Measurements from ENCODE around the gene WFDC1. TPM values are rescaled to one million over a fixed set of nuclear protein-coding genes. Genes with fewer than 3 reads are reported as not detected.

Gene WFDC1
- total RNA-seq, 1 donor from 2014 or later: 1.6 TPM

DNA sequence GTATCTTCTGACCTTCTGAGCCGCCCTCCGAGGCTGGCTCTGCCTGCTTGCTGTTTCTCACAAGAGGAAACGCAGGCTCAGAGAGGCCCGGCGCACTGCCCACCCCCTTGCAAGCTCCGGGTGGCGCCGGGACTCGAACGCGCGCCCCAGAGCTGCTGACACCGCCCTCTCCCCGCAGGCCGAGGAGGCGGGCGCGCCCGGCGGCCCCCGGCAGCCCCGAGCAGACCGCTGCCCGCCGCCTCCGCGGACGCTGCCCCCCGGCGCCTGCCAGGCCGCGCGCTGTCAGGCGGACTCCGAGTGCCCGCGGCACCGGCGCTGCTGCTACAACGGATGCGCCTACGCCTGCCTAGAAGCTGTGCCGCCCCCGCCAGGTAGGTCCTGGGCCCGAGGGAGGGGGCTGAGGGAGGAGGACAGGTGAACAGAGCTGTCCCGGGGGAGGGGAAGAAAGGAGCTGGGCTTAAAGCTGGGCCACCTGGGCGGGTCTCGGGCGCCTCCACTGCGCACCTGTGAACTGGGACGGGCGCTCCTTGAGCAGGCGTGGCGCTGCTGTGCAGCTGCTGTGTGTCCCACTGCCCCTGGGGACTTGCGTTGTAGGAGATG is 18.2 kb downstream of the WFDC1 start:
- no peaks in the 10 kb centered on the region for H3K36me3 ChIP-seq (ENCODE audit: control insufficient read depth in 3 of 3, insufficient read depth in 3 of 3, low read length in 3 of 3)
- peaks cover 0 to 2% (median 0%) of the 10 kb centered on the region in 3 donors for H3K9me3 ChIP-seq (ENCODE audit: control insufficient read depth in 3 of 3, low read length in 3 of 3)
- no peaks in the 10 kb centered on the region for H3K4me1 ChIP-seq (ENCODE audit: control insufficient read depth in 3 of 3, insufficient read depth in 3 of 3, low read length in 3 of 3)
- no peak overlapping the region for H3K4me3 ChIP-seq (ENCODE audit: low read length in 3 of 3)
- no peak overlapping the region for H3K9ac ChIP-seq (ENCODE audit: low read depth in 1 of 3, low read length in 3 of 3)
- peaks cover 20 to 47% (median 31%) of the 10 kb centered on the region in 3 donors for H3K27me3 ChIP-seq (ENCODE audit: control insufficient read depth in 3 of 3, insufficient read depth in 3 of 3, low read length in 3 of 3)
- H3K27ac ChIP-seq (ENCODE audit: low read depth, low read length): no peak overlapping the region

DNA sequence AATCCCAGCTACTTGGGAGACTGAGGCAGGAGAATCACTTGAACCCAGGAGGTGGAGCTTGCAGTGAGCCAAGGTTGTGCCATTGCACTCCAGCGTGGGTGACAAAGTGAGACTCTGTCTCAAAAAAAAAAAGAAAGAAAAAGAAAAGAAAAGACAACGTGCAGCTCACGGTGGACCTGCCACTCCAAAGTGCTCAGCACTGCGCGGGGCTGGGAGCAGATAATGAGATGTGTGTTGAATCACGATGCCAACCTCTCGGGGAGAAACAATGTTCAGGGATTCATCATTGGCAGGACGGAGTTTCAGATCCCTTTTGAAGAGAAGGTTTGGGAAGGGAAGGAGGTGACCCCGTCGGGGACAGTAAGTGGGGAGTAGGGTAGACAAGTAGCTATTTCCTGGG is 19.2 kb downstream of the WFDC1 start:
- peaks cover 0 to 3% (median 2%) of the 10 kb centered on the region in 3 donors for H3K9me3 ChIP-seq (ENCODE audit: control insufficient read depth in 3 of 3, low read length in 3 of 3)
- H3K36me3 ChIP-seq (ENCODE audit: control insufficient read depth in 3 of 3, insufficient read depth in 3 of 3, low read length in 3 of 3): no peaks in the 10 kb centered on the region
- H3K4me3 ChIP-seq (ENCODE audit: low read length in 3 of 3): no peak overlapping the region
- H3K9ac ChIP-seq (ENCODE audit: low read depth in 1 of 3, low read length in 3 of 3): no peak overlapping the region
- no peak overlapping the region for H3K27ac ChIP-seq (ENCODE audit: low read depth, low read length)
- H3K27me3 ChIP-seq (ENCODE audit: control insufficient read depth in 3 of 3, insufficient read depth in 3 of 3, low read length in 3 of 3): peaks cover 14 to 38% (median 21%) of the 10 kb centered on the region in 3 donors
- H3K4me1 ChIP-seq (ENCODE audit: control insufficient read depth in 3 of 3, insufficient read depth in 3 of 3, low read length in 3 of 3): no peaks in the 10 kb centered on the region

DNA sequence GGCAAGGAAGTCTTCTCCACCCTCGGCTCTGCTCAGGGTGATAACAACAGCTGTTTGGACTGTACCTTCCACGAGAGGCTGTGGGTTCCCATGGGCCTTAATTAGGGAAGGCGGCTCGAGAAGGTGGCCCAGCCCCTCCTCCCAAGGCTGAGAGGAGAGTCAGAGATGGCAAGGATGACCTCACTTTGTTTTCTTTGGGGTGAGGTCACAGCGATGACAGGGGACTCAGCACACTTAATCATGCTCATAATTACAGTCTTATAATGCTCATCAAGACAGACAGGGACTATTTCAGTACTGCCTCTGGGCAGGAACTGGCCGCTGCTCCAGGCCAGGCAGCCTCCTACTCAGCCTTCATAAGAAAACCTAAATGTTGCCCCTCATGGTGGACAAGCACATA is 19.7 kb downstream of the WFDC1 start:
- H3K27me3 ChIP-seq (ENCODE audit: control insufficient read depth in 3 of 3, insufficient read depth in 3 of 3, low read length in 3 of 3): peaks cover 14 to 35% (median 23%) of the 10 kb centered on the region in 3 donors

DNA sequence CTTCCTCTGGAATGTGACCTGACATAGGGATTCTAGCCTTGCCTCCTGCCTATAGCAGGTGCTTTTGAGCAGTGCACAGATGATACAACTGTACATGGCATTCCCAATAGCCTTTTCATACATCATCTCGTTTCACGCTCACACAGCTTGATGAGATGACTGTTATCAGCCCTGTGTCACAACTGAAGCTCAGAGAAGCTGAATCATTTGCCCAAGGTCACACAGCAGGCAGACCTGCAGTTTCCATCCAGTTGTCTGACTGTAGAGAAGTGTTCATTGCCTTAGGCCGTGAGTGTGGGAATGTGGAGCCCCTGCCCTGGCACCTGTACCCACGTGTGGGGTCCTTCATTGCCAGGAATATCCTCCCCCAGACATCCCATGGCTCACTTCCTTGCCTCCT is 20.1 kb downstream of the WFDC1 start:
- no peaks in the 10 kb centered on the region for H3K4me1 ChIP-seq (ENCODE audit: control insufficient read depth in 3 of 3, insufficient read depth in 3 of 3, low read length in 3 of 3)
- H3K27me3 ChIP-seq (ENCODE audit: control insufficient read depth in 3 of 3, insufficient read depth in 3 of 3, low read length in 3 of 3): peaks cover 12 to 38% (median 20%) of the 10 kb centered on the region in 3 donors
- H3K4me3 ChIP-seq (ENCODE audit: low read length in 3 of 3): no peak overlapping the region
- peaks cover 0 to 3% (median 2%) of the 10 kb centered on the region in 3 donors for H3K9me3 ChIP-seq (ENCODE audit: control insufficient read depth in 3 of 3, low read length in 3 of 3)
- H3K9ac ChIP-seq (ENCODE audit: low read depth in 1 of 3, low read length in 3 of 3): no peak overlapping the region
- H3K36me3 ChIP-seq (ENCODE audit: control insufficient read depth in 3 of 3, insufficient read depth in 3 of 3, low read length in 3 of 3): no peaks in the 10 kb centered on the region
- H3K27ac ChIP-seq (ENCODE audit: low read depth, low read length): no peak overlapping the region

More for the DNA sequence above, 19.7 kb downstream of the WFDC1 start:
- no peak overlapping the region for H3K9ac ChIP-seq (ENCODE audit: low read depth in 1 of 3, low read length in 3 of 3)
- no peak overlapping the region for H3K27ac ChIP-seq (ENCODE audit: low read depth, low read length)
- H3K4me1 ChIP-seq (ENCODE audit: control insufficient read depth in 3 of 3, insufficient read depth in 3 of 3, low read length in 3 of 3): no peaks in the 10 kb centered on the region
- no peak overlapping the region for H3K4me3 ChIP-seq (ENCODE audit: low read length in 3 of 3)
- H3K9me3 ChIP-seq (ENCODE audit: control insufficient read depth in 3 of 3, low read length in 3 of 3): peaks cover 0 to 3% (median 2%) of the 10 kb centered on the region in 3 donors
- no peaks in the 10 kb centered on the region for H3K36me3 ChIP-seq (ENCODE audit: control insufficient read depth in 3 of 3, insufficient read depth in 3 of 3, low read length in 3 of 3)

DNA sequence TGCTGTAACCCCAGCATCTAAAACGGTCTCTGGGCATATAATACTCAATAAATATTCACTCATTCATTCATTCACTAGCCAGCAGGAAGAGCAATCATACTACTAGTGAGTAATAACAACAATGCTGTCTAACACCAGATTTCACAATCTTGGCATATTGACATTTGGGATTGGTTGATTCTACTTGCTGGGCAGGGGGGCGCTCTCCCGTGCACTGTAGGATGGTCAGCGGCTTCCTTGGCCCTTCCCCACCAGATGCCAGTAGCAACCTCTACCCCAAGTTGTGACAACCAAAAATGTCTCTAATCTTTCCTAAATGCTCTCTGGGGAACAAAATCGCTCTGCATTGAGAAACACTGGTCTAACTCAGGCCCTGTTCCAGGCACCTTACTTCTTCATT is 20.7 kb downstream of the WFDC1 start:
- Histone ChIP-seq H3K4me3 (ENCODE audit: low read length in 3 of 3) (no peak overlapping the region), H3K27ac (ENCODE audit: low read depth, low read length) (no peak overlapping the region), H3K4me1 (ENCODE audit: control insufficient read depth in 3 of 3, insufficient read depth in 3 of 3, low read length in 3 of 3) (no peaks in the 10 kb centered on the region), H3K9ac (ENCODE audit: low read depth in 1 of 3, low read length in 3 of 3) (no peak overlapping the region), H3K9me3 (ENCODE audit: control insufficient read depth in 3 of 3, low read length in 3 of 3) (peaks cover 0 to 3% (median 2%) of the 10 kb centered on the region in 3 donors), H3K36me3 (ENCODE audit: control insufficient read depth in 3 of 3, insufficient read depth in 3 of 3, low read length in 3 of 3) (no peaks in the 10 kb centered on the region), H3K27me3 (ENCODE audit: control insufficient read depth in 3 of 3, insufficient read depth in 3 of 3, low read length in 3 of 3) (peaks cover 12 to 38% (median 22%) of the 10 kb centered on the region in 3 donors)

DNA sequence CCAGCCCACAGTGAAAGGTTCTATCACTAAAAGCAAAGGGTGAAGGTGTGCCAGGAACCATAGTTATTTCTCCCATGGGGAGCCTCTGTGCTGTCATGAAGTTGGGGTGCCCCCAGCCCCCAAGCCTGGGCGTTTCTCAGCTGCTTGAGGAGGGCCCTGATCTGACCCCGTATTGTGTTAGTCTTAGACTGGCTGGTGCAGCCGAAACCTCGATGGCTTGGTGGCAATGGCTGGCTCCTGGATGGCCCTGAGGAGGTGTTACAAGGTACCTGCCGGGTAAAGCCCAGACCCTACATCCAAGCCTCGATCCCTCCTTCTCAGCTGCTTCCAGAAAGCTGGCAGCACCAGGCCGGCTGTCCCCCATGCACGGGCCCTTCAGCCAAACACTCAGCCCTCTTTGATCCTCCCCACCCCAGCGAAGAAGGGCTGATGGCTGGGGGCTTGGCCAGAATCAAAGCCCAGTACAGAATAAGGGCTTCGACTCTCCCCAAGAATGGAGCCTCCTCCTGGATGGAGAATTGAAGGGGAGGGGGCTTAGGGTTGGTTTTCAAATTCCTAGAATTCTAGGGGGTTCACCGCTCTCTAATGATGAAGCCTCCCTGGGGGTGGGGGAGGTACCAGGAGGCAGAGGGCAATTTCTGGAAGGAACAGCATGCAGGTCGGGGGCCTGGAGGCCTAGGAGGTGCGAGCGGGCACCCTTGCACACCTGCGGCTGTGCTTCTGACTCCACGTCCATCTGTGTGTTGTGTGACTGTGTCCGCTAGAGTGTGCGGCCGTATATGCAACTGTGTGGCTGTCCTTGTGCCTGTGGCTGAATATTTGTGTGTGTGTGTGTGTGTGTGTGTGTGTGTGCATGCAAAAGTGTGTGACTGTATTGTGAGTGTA is 23.7 kb downstream of the WFDC1 start:
- no peak overlapping the region for H3K4me3 ChIP-seq (ENCODE audit: low read length in 3 of 3)
- no peaks in the 10 kb centered on the region for H3K36me3 ChIP-seq (ENCODE audit: control insufficient read depth in 3 of 3, insufficient read depth in 3 of 3, low read length in 3 of 3)
- peaks cover 9 to 24% (median 22%) of the 10 kb centered on the region in 3 donors for H3K27me3 ChIP-seq (ENCODE audit: control insufficient read depth in 3 of 3, insufficient read depth in 3 of 3, low read length in 3 of 3)
- H3K9me3 ChIP-seq (ENCODE audit: control insufficient read depth in 3 of 3, low read length in 3 of 3): peaks cover 0 to 3% (median 2%) of the 10 kb centered on the region in 3 donors
- no peak overlapping the region for H3K27ac ChIP-seq (ENCODE audit: low read depth, low read length)
- H3K4me1 ChIP-seq (ENCODE audit: control insufficient read depth in 3 of 3, insufficient read depth in 3 of 3, low read length in 3 of 3): no peaks in the 10 kb centered on the region
- H3K9ac ChIP-seq (ENCODE audit: low read depth in 1 of 3, low read length in 3 of 3): no peak overlapping the region

DNA sequence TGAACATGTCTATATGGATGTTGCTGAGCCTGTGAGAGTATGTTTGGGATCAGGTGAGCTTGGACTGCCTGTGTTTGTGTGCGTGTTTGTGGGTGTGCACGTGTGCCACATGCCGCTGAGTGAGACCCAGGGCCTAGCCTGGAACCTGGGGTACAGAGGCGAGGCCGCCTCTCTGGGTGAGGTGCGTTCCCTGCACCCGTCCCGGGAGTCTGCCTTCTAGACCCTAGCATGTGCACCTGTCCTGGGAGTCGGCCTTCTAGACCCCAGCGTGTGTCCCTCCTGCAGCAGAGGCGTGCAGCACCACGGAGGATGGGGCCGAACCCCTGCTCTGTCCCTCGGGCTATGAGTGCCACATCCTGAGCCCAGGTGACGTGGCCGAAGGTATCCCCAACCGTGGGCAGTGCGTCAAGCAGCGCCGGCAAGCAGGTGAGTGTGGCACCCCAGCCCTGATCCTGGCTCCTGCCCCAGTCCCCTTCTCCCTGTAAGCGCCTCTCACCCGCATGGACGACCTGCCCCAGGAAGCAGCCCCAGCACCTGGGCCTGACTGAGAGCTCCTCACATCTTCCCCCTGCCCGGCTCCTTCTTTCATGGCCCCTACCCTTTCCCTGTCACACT is 24.6 kb downstream of the WFDC1 start:
- Histone ChIP-seq H3K9me3 (ENCODE audit: control insufficient read depth in 3 of 3, low read length in 3 of 3) (peaks cover 0 to 3% (median 2%) of the 10 kb centered on the region in 3 donors), H3K36me3 (ENCODE audit: control insufficient read depth in 3 of 3, insufficient read depth in 3 of 3, low read length in 3 of 3) (no peaks in the 10 kb centered on the region), H3K4me1 (ENCODE audit: control insufficient read depth in 3 of 3, insufficient read depth in 3 of 3, low read length in 3 of 3) (no peaks in the 10 kb centered on the region), H3K9ac (ENCODE audit: low read depth in 1 of 3, low read length in 3 of 3) (no peak overlapping the region), H3K27me3 (ENCODE audit: control insufficient read depth in 3 of 3, insufficient read depth in 3 of 3, low read length in 3 of 3) (peaks cover 6 to 19% (median 16%) of the 10 kb centered on the region in 3 donors), H3K4me3 (ENCODE audit: low read length in 3 of 3) (no peak overlapping the region), H3K27ac (ENCODE audit: low read depth, low read length) (no peak overlapping the region)

DNA sequence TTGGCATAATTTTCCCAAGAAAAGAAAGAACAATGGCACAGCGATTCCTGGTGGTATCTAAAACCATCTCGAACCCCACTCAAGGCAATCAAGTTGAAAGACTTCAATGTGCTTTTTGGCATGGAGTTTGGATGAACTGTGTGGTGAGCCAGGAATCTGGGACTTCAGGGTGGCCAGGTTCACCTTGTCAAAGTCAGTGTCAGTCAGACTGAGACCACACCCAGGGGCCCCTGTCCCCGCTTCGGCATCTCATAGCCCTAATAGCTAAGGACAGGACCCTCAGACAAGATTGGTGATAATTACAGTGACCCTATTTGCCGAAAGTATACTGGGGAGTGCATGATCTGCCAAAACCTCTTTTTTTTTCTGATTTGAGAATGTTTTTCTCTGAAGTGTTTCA is 25.8 kb downstream of the WFDC1 start:
- no peaks in the 10 kb centered on the region for H3K4me1 ChIP-seq (ENCODE audit: control insufficient read depth in 3 of 3, insufficient read depth in 3 of 3, low read length in 3 of 3)
- H3K27me3 ChIP-seq (ENCODE audit: control insufficient read depth in 3 of 3, insufficient read depth in 3 of 3, low read length in 3 of 3): peaks cover under 1 to 16% (median 11%) of the 10 kb centered on the region in 3 donors
- H3K36me3 ChIP-seq (ENCODE audit: control insufficient read depth in 3 of 3, insufficient read depth in 3 of 3, low read length in 3 of 3): no peaks in the 10 kb centered on the region

DNA sequence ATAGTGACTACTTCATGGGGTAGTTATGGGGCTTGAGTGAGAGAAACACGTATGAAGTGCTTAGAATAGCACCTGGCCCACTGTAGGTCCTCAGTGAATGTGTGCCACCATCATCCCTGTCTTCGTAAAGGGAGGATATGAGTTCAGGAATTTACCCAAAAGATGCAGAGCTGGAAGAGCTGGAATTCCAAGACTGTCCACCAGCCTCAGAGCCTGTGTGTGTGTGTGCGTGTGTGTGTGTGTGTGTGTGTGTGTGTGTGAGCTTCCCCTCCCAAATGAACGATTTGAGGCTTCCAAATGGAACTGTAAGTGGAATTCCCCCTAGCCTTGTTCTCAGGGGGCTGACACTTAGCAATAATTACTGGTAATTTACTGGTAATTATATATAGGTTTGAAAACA is 27.3 kb downstream of the WFDC1 start:
- H3K4me3 ChIP-seq (ENCODE audit: low read length in 3 of 3): no peak overlapping the region
- H3K27me3 ChIP-seq (ENCODE audit: control insufficient read depth in 3 of 3, insufficient read depth in 3 of 3, low read length in 3 of 3): peaks cover 5 to 20% (median 16%) of the 10 kb centered on the region in 3 donors
- no peaks in the 10 kb centered on the region for H3K36me3 ChIP-seq (ENCODE audit: control insufficient read depth in 3 of 3, insufficient read depth in 3 of 3, low read length in 3 of 3)
- no peaks in the 10 kb centered on the region for H3K4me1 ChIP-seq (ENCODE audit: control insufficient read depth in 3 of 3, insufficient read depth in 3 of 3, low read length in 3 of 3)
- H3K9me3 ChIP-seq (ENCODE audit: control insufficient read depth in 3 of 3, low read length in 3 of 3): peaks cover 0 to 3% (median 2%) of the 10 kb centered on the region in 3 donors
- H3K27ac ChIP-seq (ENCODE audit: low read depth, low read length): no peak overlapping the region
- no peak overlapping the region for H3K9ac ChIP-seq (ENCODE audit: low read depth in 1 of 3, low read length in 3 of 3)

More for the DNA sequence above, 25.8 kb downstream of the WFDC1 start:
- Histone ChIP-seq H3K4me3 (ENCODE audit: low read length in 3 of 3) (no peak overlapping the region), H3K27ac (ENCODE audit: low read depth, low read length) (no peak overlapping the region), H3K9ac (ENCODE audit: low read depth in 1 of 3, low read length in 3 of 3) (no peak overlapping the region), H3K9me3 (ENCODE audit: control insufficient read depth in 3 of 3, low read length in 3 of 3) (peaks cover 0 to 3% (median 2%) of the 10 kb centered on the region in 3 donors)
